GM23338 (cell line): ENCODE measurements around the gene ITIH6. TPM values are rescaled to one million over a fixed set of nuclear protein-coding genes. Genes with fewer than 3 reads are reported as not detected.

Experiments used
- ATAC-seq: fragments of 200-7000 bp; cut with Tn5 transposase; 3 replicates; pipeline ENCODE4 v1.9.1; 2020
- DNase-seq: peaks from one replicate; pipeline ENCODE4 v3.0.0-alpha.2; 2015; ENCODE audit warnings: low spot score
- H2AFZ ChIP-seq: fragments of 200-600 bp; sonication (generic); 2 replicates; pipeline ENCODE4 v1.8.0; 2016; ENCODE audit warnings: antibody characterized with exemption, mild to moderate bottlenecking, moderate library complexity
- H3F3A ChIP-seq: fragments of 200-600 bp; sonication (generic); replicated peaks from 2 replicates; pipeline ENCODE4 v1.8.0; 2017; ENCODE audit warnings: antibody characterized with exemption, mixed run types, low read depth
- H3K27ac ChIP-seq: fragments of 200-600 bp; sonication (generic); 2 replicates; pipeline ENCODE4 v1.6.1; 2016; ENCODE audit warnings: low read depth
- H3K27me3 ChIP-seq: fragments of 200-600 bp; sonication (generic); 2 replicates; pipeline ENCODE4 v1.8.0; 2016; ENCODE audit warnings: mild to moderate bottlenecking, mixed run types, moderate library complexity; ENCODE audit not compliant: insufficient read depth
- H3K36me3 ChIP-seq: fragments of 200-600 bp; sonication (generic); 2 replicates; pipeline ENCODE4 v1.8.0; 2016; ENCODE audit warnings: mild to moderate bottlenecking; ENCODE audit not compliant: insufficient read depth
- H3K4me1 ChIP-seq: fragments of 200-600 bp; sonication (generic); 2 replicates; pipeline ENCODE4 v1.8.0; 2016; ENCODE audit warnings: mild to moderate bottlenecking, moderate library complexity; ENCODE audit not compliant: insufficient read depth
- H3K4me2 ChIP-seq: fragments of 200-600 bp; sonication (generic); 2 replicates; pipeline ENCODE4 v1.7.1; 2017; ENCODE audit warnings: mixed run types
- H3K4me3 ChIP-seq: fragments of 200-600 bp; sonication (generic); 2 replicates; pipeline ENCODE4 v1.6.1; 2016; ENCODE audit warnings: mixed run types
- H3K79me2 ChIP-seq: fragments of 200-600 bp; sonication (generic); replicated peaks from 2 replicates; pipeline ENCODE4 v1.8.0; 2017; ENCODE audit warnings: mild to moderate bottlenecking; ENCODE audit not compliant: insufficient read depth
- H3K9me2 ChIP-seq: fragments of 200-600 bp; sonication (generic); 2 replicates; pipeline ENCODE4 v1.8.0; 2017; ENCODE audit not compliant: insufficient read depth
- H4K20me1 ChIP-seq: fragments of 200-600 bp; sonication (generic); replicated peaks from 2 replicates; pipeline ENCODE4 v1.8.0; 2017; ENCODE audit warnings: mild to moderate bottlenecking; ENCODE audit not compliant: insufficient read depth
- H3K27ac Mint-ChIP-seq: 2 replicates; pipeline ENCODE4 v1.8.0; 2020; ENCODE audit warnings: inconsistent platforms, mild to moderate bottlenecking, moderate library complexity, mixed read lengths
- H3K27me3 Mint-ChIP-seq: 3 replicates; pipeline ENCODE4 v1.8.0; 2022; ENCODE audit warnings: low read depth, mild to moderate bottlenecking, moderate library complexity, mixed read lengths, inconsistent platforms; ENCODE audit not compliant: insufficient read depth, poor library complexity
- H3K36me3 Mint-ChIP-seq: 3 replicates; pipeline ENCODE4 v1.8.0; 2021; ENCODE audit warnings: low read depth, mild to moderate bottlenecking, inconsistent platforms, moderate library complexity, mixed read lengths
- H3K4me1 Mint-ChIP-seq: 3 replicates; pipeline ENCODE4 v1.8.0; 2020; ENCODE audit warnings: mild to moderate bottlenecking, inconsistent platforms, mixed read lengths
- H3K4me3 Mint-ChIP-seq: 3 replicates; pipeline ENCODE4 v1.8.0; 2021; ENCODE audit warnings: moderate library complexity, mild to moderate bottlenecking, inconsistent platforms, mixed read lengths
- H3K9me3 Mint-ChIP-seq: 3 replicates; pipeline ENCODE4 v1.8.0; 2020; ENCODE audit warnings: moderate library complexity, mild to moderate bottlenecking, inconsistent platforms, mixed read lengths
- CREB1 ChIP-seq: fragments of 250-450 bp; sonication (Bioruptor Pico); IDR thresholded peaks from 2 replicates; pipeline ENCODE4 v1.5.0; 2020; ENCODE audit warnings: low read depth, mild to moderate bottlenecking, moderate library complexity
- EZH2 ChIP-seq: fragments of 200-600 bp; sonication (generic); IDR thresholded peaks from one replicate; pipeline ENCODE4 v1.8.0; 2017; ENCODE audit warnings: antibody characterized with exemption, mild to moderate bottlenecking, low read depth; ENCODE audit not compliant: unreplicated experiment
- EZH2phosphoT487 ChIP-seq: fragments of 200-600 bp; sonication (generic); IDR thresholded peaks from one replicate; pipeline ENCODE4 v1.8.1; 2018; ENCODE audit warnings: antibody characterized with exemption; ENCODE audit not compliant: unreplicated experiment
- JUNB ChIP-seq: IDR thresholded peaks from one replicate; pipeline ENCODE4 v1.6.1; 2016; ENCODE audit warnings: antibody characterized with exemption; ENCODE audit not compliant: unreplicated experiment
- NANOG ChIP-seq: IDR thresholded peaks from 2 replicates; pipeline ENCODE4 v1.6.1; 2016; ENCODE audit warnings: antibody characterized with exemption, borderline replicate concordance
- STAT1 ChIP-seq: IDR thresholded peaks from one replicate; pipeline ENCODE4 v1.6.1; 2016; ENCODE audit warnings: antibody characterized with exemption; ENCODE audit not compliant: unreplicated experiment
- ZNF114 ChIP-seq: fragments of 250-450 bp; sonication (Bioruptor Pico); IDR thresholded peaks from 2 replicates; pipeline ENCODE4 v1.5.0; 2020; ENCODE audit warnings: mild to moderate bottlenecking, moderate library complexity
- polyA plus RNA-seq: library from polyadenylated mRNA; unstranded; fragments of >200 nt; fragmentation: Nextera tagmentation; extraction: Ambion mirVana; gene quantifications from 2 replicates; pipeline ENCODE4 v1.2.1, GENCODE V29; 2016
- total RNA-seq: library from RNA; depleted of rRNA; stranded (reverse); fragments of >200 nt; shearing (Covaris generic); gene quantifications from 2 replicates; pipeline ENCODE4 v1.2.3, GENCODE V29; 2014
- TF ChIP-seq, protein P1 (sequence below): fragments of 250-450 bp; sonication (Bioruptor Pico); IDR thresholded peaks from 2 replicates; pipeline ENCODE4 v1.5.0; 2020; ENCODE audit warnings: mild to moderate bottlenecking, moderate library complexity
- TF ChIP-seq, protein P2 (sequence below): IDR thresholded peaks from one replicate; pipeline ENCODE4 v1.6.1; 2018; ENCODE audit warnings: antibody characterized with exemption; ENCODE audit not compliant: unreplicated experiment
- TF ChIP-seq, protein P3 (sequence below): IDR thresholded peaks from 2 replicates; pipeline ENCODE4 v1.6.1; 2016; ENCODE audit warnings: antibody characterized with exemption

ITIH6 gene
- total and polyA plus RNA-seq, 2 experiments from 2014 or later, result not detected

DNA sequence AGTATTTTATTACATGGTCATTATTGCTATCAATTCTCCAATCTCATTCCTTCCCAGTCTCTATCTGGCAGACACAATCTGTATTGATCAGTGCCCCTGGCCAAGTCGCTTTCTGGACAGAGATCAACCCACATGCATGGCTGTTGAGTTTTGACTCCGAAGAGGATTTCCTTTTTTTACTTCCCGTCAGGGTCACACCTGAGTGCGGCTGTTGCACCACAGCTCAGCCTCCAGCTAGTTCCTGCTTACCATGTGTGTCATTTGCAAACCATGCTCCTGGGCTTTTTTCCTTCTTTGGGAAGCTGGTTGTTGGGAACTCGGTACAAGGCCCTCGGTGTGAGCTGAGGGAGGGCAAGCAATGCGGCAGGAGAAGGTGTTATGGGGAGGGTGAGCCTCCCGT lies 21.1 kb upstream of the ITIH6 start (continued):
- TF ChIP-seq, protein P1, sequence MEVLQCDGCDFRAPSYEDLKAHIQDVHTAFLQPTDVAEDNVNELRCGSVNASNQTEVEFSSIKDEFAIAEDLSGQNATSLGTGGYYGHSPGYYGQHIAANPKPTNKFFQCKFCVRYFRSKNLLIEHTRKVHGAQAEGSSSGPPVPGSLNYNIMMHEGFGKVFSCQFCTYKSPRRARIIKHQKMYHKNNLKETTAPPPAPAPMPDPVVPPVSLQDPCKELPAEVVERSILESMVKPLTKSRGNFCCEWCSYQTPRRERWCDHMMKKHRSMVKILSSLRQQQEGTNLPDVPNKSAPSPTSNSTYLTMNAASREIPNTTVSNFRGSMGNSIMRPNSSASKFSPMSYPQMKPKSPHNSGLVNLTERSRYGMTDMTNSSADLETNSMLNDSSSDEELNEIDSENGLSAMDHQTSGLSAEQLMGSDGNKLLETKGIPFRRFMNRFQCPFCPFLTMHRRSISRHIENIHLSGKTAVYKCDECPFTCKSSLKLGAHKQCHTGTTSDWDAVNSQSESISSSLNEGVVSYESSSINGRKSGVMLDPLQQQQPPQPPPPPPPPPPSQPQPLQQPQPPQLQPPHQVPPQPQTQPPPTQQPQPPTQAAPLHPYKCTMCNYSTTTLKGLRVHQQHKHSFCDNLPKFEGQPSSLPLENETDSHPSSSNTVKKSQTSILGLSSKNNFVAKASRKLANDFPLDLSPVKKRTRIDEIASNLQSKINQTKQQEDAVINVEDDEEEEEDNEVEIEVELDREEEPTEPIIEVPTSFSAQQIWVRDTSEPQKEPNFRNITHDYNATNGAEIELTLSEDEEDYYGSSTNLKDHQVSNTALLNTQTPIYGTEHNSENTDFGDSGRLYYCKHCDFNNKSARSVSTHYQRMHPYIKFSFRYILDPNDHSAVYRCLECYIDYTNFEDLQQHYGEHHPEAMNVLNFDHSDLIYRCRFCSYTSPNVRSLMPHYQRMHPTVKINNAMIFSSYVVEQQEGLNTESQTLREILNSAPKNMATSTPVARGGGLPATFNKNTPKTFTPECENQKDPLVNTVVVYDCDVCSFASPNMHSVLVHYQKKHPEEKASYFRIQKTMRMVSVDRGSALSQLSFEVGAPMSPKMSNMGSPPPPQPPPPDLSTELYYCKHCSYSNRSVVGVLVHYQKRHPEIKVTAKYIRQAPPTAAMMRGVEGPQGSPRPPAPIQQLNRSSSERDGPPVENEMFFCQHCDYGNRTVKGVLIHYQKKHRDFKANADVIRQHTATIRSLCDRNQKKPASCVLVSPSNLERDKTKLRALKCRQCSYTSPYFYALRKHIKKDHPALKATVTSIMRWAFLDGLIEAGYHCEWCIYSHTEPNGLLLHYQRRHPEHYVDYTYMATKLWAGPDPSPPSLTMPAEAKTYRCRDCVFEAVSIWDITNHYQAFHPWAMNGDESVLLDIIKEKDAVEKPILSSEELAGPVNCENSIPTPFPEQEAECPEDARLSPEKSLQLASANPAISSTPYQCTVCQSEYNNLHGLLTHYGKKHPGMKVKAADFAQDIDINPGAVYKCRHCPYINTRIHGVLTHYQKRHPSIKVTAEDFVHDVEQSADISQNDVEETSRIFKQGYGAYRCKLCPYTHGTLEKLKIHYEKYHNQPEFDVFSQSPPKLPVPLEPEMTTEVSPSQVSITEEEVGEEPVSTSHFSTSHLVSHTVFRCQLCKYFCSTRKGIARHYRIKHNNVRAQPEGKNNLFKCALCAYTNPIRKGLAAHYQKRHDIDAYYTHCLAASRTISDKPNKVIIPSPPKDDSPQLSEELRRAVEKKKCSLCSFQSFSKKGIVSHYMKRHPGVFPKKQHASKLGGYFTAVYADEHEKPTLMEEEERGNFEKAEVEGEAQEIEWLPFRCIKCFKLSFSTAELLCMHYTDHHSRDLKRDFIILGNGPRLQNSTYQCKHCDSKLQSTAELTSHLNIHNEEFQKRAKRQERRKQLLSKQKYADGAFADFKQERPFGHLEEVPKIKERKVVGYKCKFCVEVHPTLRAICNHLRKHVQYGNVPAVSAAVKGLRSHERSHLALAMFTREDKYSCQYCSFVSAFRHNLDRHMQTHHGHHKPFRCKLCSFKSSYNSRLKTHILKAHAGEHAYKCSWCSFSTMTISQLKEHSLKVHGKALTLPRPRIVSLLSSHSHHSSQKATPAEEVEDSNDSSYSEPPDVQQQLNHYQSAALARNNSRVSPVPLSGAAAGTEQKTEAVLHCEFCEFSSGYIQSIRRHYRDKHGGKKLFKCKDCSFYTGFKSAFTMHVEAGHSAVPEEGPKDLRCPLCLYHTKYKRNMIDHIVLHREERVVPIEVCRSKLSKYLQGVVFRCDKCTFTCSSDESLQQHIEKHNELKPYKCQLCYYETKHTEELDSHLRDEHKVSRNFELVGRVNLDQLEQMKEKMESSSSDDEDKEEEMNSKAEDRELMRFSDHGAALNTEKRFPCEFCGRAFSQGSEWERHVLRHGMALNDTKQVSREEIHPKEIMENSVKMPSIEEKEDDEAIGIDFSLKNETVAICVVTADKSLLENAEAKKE (CRISPR knock-in tag), result no peak
- TF ChIP-seq JUNB (no peak), CREB1 (no peak)

DNA sequence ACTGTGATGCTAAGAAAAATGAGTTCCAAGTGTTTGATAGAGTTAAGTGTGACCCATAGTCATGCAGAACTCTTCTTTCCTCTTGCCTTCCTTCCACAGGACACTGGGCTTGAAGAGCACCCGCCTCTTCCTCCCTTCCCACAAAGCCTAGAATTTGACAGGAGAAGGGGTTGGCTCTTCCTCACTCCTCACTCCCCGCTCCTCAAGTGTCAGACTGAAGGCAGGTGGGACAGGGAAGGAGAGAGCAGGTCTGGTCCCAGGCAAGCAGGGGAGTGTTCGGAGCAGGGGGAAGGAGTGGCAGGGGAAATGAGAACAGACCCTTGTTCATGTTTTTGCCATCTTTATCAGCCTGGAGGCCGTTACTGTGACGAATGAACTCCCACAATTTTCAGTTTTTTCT lies 20.2 kb upstream of the ITIH6 start:
- Histone ChIP-seq H3K4me1 (no peaks in the 10 kb centered on the region), H2AFZ (no peak overlapping the region), H3K36me3 (peaks cover 3% of the 10 kb centered on the region; the same call in 1 of the 2 replicates), H3K9me2 (no peaks in the 10 kb centered on the region), H3K27me3 (no peaks in the 10 kb centered on the region), H4K20me1 (no peaks in the 10 kb centered on the region), H3K4me3 (no peak overlapping the region), H3K79me2 (no peaks in the 10 kb centered on the region), H3F3A (no peaks in the 10 kb centered on the region), H3K27ac (no peak overlapping the region), H3K4me2 (no peak overlapping the region)
- Mint-ChIP-seq H3K27ac (no peak overlapping the region), H3K4me1 (no peaks in the 10 kb centered on the region; the same call in 2 of the 3 replicates), H3K4me3 (no peak overlapping the region), H3K27me3 (peaks cover 6% of the 10 kb centered on the region), H3K36me3 (peaks cover 33% of the 10 kb centered on the region), H3K9me3 (no peaks in the 10 kb centered on the region; the same call in 2 of the 3 replicates)
- DNase-seq, result no peak
- peak; percentile 34; the same call in 1 of the 3 replicates for ATAC-seq
- no peak for TF ChIP-seq CREB1
- TF ChIP-seq STAT1, result no peak
- no peak for TF ChIP-seq JUNB
- TF ChIP-seq, protein P2, sequence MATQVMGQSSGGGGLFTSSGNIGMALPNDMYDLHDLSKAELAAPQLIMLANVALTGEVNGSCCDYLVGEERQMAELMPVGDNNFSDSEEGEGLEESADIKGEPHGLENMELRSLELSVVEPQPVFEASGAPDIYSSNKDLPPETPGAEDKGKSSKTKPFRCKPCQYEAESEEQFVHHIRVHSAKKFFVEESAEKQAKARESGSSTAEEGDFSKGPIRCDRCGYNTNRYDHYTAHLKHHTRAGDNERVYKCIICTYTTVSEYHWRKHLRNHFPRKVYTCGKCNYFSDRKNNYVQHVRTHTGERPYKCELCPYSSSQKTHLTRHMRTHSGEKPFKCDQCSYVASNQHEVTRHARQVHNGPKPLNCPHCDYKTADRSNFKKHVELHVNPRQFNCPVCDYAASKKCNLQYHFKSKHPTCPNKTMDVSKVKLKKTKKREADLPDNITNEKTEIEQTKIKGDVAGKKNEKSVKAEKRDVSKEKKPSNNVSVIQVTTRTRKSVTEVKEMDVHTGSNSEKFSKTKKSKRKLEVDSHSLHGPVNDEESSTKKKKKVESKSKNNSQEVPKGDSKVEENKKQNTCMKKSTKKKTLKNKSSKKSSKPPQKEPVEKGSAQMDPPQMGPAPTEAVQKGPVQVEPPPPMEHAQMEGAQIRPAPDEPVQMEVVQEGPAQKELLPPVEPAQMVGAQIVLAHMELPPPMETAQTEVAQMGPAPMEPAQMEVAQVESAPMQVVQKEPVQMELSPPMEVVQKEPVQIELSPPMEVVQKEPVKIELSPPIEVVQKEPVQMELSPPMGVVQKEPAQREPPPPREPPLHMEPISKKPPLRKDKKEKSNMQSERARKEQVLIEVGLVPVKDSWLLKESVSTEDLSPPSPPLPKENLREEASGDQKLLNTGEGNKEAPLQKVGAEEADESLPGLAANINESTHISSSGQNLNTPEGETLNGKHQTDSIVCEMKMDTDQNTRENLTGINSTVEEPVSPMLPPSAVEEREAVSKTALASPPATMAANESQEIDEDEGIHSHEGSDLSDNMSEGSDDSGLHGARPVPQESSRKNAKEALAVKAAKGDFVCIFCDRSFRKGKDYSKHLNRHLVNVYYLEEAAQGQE, result no peak
- TF ChIP-seq NANOG, result no peak
- TF ChIP-seq EZH2, result no peak
- no peak for TF ChIP-seq EZH2phosphoT487
- TF ChIP-seq, protein P3, sequence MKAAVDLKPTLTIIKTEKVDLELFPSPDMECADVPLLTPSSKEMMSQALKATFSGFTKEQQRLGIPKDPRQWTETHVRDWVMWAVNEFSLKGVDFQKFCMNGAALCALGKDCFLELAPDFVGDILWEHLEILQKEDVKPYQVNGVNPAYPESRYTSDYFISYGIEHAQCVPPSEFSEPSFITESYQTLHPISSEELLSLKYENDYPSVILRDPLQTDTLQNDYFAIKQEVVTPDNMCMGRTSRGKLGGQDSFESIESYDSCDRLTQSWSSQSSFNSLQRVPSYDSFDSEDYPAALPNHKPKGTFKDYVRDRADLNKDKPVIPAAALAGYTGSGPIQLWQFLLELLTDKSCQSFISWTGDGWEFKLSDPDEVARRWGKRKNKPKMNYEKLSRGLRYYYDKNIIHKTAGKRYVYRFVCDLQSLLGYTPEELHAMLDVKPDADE, result no peak
- TF ChIP-seq ZNF114 (CRISPR knock-in tag), result no peak
